ENCODE data around the gene CD276. TPM values are rescaled to one million over a fixed set of nuclear protein-coding genes. Genes with fewer than 3 reads are reported as not detected.

The CD276 gene
- total RNA-seq, 4 donors from 2014 or later, result 11.5 to 85.7 (median 30.0) TPM

DNA sequence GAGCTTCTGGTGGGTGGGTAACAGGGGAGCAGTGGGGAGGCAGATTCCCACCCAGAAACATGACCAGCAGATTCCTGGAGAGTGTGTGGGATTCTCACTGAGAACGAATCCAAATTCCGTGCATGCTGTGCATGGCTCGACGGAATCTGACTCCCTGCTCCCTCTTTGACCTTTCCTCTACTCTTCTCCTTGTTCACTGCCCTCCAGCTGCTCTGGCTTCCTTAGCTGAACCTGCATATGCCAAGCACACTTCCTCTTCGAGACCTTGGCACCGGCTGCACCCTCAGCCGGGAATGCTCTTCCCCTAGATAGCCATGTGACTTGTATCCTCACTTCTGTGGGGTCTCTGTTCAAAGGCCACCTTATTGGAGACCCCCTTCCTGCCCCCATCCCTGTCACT is 62.7 kb downstream of the CD276 start:
- Histone ChIP-seq H3K36me3 (no peaks in the 10 kb centered on the region), H3K27me3 (no peaks in the 10 kb centered on the region), H3K4me1 (no peaks in the 10 kb centered on the region), H3K4me3 (no peak overlapping the region), H3K27ac (no peak overlapping the region), H3K9me3 (no peaks in the 10 kb centered on the region)
- intact Hi-C loops (cut with DNase I; ENCODE audit: low total_unique reads), result no loop called here
- DNase-seq, result no peak
- TF ChIP-seq, protein P1, sequence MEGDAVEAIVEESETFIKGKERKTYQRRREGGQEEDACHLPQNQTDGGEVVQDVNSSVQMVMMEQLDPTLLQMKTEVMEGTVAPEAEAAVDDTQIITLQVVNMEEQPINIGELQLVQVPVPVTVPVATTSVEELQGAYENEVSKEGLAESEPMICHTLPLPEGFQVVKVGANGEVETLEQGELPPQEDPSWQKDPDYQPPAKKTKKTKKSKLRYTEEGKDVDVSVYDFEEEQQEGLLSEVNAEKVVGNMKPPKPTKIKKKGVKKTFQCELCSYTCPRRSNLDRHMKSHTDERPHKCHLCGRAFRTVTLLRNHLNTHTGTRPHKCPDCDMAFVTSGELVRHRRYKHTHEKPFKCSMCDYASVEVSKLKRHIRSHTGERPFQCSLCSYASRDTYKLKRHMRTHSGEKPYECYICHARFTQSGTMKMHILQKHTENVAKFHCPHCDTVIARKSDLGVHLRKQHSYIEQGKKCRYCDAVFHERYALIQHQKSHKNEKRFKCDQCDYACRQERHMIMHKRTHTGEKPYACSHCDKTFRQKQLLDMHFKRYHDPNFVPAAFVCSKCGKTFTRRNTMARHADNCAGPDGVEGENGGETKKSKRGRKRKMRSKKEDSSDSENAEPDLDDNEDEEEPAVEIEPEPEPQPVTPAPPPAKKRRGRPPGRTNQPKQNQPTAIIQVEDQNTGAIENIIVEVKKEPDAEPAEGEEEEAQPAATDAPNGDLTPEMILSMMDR (IDR thresholded peaks at IDR 0.05), result no peak
- TF ChIP-seq POLR2A (IDR thresholded peaks at IDR 0.05), result no peak

- no peak for TF ChIP-seq POLR2A (IDR thresholded peaks at IDR 0.05)
- TF ChIP-seq, protein P1 (IDR thresholded peaks at IDR 0.05), result no peak
- H3K4me3 ChIP-seq, result no peak overlapping the region
- no peaks in the 10 kb centered on the region for H3K4me1 ChIP-seq
- intact Hi-C loops (cut with DNase I; ENCODE audit: low total_unique reads), result no loop called here
- no peak overlapping the region for H3K27ac ChIP-seq
- H3K36me3 ChIP-seq, result no peaks in the 10 kb centered on the region
- no peaks in the 10 kb centered on the region for H3K27me3 ChIP-seq
- DNase-seq, result no peak
- H3K9me3 ChIP-seq, result no peaks in the 10 kb centered on the region
Measured at GRCh38 chr15:73747847-73748590, 63.8 kb downstream of the CD276 start.

- DNase-seq, result no peak
- no peaks in the 10 kb centered on the region for H3K27me3 ChIP-seq
- H3K9me3 ChIP-seq, result no peaks in the 10 kb centered on the region
- intact Hi-C loops (cut with DNase I; ENCODE audit: low total_unique reads), result no loop called here
- no peaks in the 10 kb centered on the region for H3K36me3 ChIP-seq
- H3K4me1 ChIP-seq, result no peaks in the 10 kb centered on the region
- no peak overlapping the region for H3K4me3 ChIP-seq
- no peak overlapping the region for H3K27ac ChIP-seq
- TF ChIP-seq, protein P1 (IDR thresholded peaks at IDR 0.05), result no peak
- TF ChIP-seq POLR2A (IDR thresholded peaks at IDR 0.05), result no peak
Measured at GRCh38 chr15:73748730-73749129, 64.5 kb downstream of the CD276 start.

- Histone ChIP-seq H3K4me3 (no peak overlapping the region), H3K9me3 (no peaks in the 10 kb centered on the region), H3K36me3 (no peaks in the 10 kb centered on the region), H3K27ac (no peak overlapping the region), H3K4me1 (no peaks in the 10 kb centered on the region), H3K27me3 (no peaks in the 10 kb centered on the region)
- no peak for TF ChIP-seq POLR2A (IDR thresholded peaks at IDR 0.05)
- TF ChIP-seq, protein P1 (IDR thresholded peaks at IDR 0.05), result no peak
- DNase-seq, result no peak
- intact Hi-C loops (cut with DNase I; ENCODE audit: low total_unique reads), result no loop called here
Measured at GRCh38 chr15:73749533-73749932, 65.3 kb downstream of the CD276 start.

DNA sequence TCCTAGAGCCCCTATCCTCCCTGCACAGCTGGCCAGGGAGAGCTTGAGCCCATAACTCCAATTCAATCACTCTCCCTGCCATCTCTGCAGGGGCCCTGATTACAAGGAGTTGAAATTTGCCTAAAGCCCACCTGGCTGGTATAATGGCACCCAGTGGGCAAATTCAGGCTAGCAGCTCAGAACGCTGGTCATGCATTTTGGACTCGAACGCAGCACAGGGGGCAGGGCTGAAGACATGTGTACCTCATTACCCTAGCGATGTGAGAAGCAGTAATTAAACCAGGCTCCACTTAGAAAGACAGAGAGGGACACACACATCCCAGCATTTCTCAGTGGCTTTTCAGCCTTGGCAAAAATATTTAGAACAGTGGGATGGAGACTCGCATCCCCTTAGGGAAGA is 65.8 kb downstream of the CD276 start:
- no peaks in the 10 kb centered on the region for H3K27me3 ChIP-seq
- no peak overlapping the region for H3K4me3 ChIP-seq
- no peaks in the 10 kb centered on the region for H3K4me1 ChIP-seq
- TF ChIP-seq, protein P1 (IDR thresholded peaks at IDR 0.05), result no peak
- no peak for TF ChIP-seq POLR2A (IDR thresholded peaks at IDR 0.05)
- no peaks in the 10 kb centered on the region for H3K9me3 ChIP-seq
- no peak overlapping the region for H3K27ac ChIP-seq
- no peaks in the 10 kb centered on the region for H3K36me3 ChIP-seq
- DNase-seq, result no peak
- intact Hi-C loops (cut with DNase I; ENCODE audit: low total_unique reads), result no loop called here
